Activated T-cell treated with anti-CD3 and anti-CD28 coated beads, Interleukin-2, amount 50 U/mL, for 24 hours (primary cell): ENCODE data around the gene TLE6.
"Not testable (repeated sequence)": the region's sequence is repeated elsewhere in the genome, so short reads cannot be mapped to it uniquely, and the experiment has no call there.

Experiments used
- DNase-seq: peaks from one replicate; pipeline ENCODE4 v3.0.0-alpha.2; 2020
- H3K27ac Mint-ChIP-seq: 2 replicates; pipeline ENCODE4 v1.8.0; 2020; ENCODE audit warnings: mild to moderate bottlenecking, mixed read lengths
- H3K27me3 Mint-ChIP-seq: 2 replicates; pipeline ENCODE4 v1.8.0; 2020; ENCODE audit warnings: mixed read lengths
- H3K36me3 Mint-ChIP-seq: 2 replicates; pipeline ENCODE4 v1.8.0; 2020; ENCODE audit warnings: low read depth, mixed read lengths
- H3K4me1 Mint-ChIP-seq: 2 replicates; pipeline ENCODE4 v1.8.0; 2020; ENCODE audit warnings: low read depth, mixed read lengths
- H3K4me3 Mint-ChIP-seq: 2 replicates; pipeline ENCODE4 v1.8.0; 2020; ENCODE audit warnings: mild to moderate bottlenecking, moderate library complexity, mixed read lengths
- H3K9me3 Mint-ChIP-seq: 2 replicates; pipeline ENCODE4 v1.8.0; 2020; ENCODE audit warnings: mixed read lengths

TLE6 gene

GRCh38 chr19:2963122-2963521, 14.2 kb upstream of the TLE6 start:
- no peaks in the 10 kb centered on the region for H3K9me3 Mint-ChIP-seq
- H3K27ac Mint-ChIP-seq: no peak overlapping the region
- DNase-seq: no peak
- H3K4me3 Mint-ChIP-seq: no peak overlapping the region
- H3K36me3 Mint-ChIP-seq: no peaks in the 10 kb centered on the region
- H3K27me3 Mint-ChIP-seq: no peaks in the 10 kb centered on the region
- peaks cover 5% of the 10 kb centered on the region for H3K4me1 Mint-ChIP-seq

- H3K27me3 Mint-ChIP-seq, H3K4me3 Mint-ChIP-seq, H3K9me3 Mint-ChIP-seq, H3K27ac Mint-ChIP-seq, H3K4me1 Mint-ChIP-seq, H3K36me3 Mint-ChIP-seq, DNase-seq: not testable (repeated sequence)
These were observed 13.7 kb upstream of the TLE6 start for GRCh38 chr19:2963631-2964030.

- no peaks in the 10 kb centered on the region for H3K36me3 Mint-ChIP-seq
- no peak overlapping the region for H3K4me3 Mint-ChIP-seq
- H3K27ac Mint-ChIP-seq: no peak overlapping the region
- peaks cover 5% of the 10 kb centered on the region for H3K4me1 Mint-ChIP-seq
- no peaks in the 10 kb centered on the region for H3K27me3 Mint-ChIP-seq
- no peak for DNase-seq
- H3K9me3 Mint-ChIP-seq: no peaks in the 10 kb centered on the region
These were observed 12.5 kb upstream of the TLE6 start for GRCh38 chr19:2964874-2965273.

- Mint-ChIP-seq H3K4me1 (no peaks in the 10 kb centered on the region), H3K36me3 (no peaks in the 10 kb centered on the region), H3K27me3 (no peaks in the 10 kb centered on the region), H3K27ac (no peak overlapping the region), H3K4me3 (no peak overlapping the region), H3K9me3 (no peaks in the 10 kb centered on the region)
- no peak for DNase-seq
These were observed 9.4 kb upstream of the TLE6 start for GRCh38 chr19:2967972-2968371.

GRCh38 chr19:2969104-2969504, 8.3 kb upstream of the TLE6 start:
- Mint-ChIP-seq H3K9me3 (no peaks in the 10 kb centered on the region), H3K4me1 (peaks cover under 1% of the 10 kb centered on the region), H3K27me3 (no peaks in the 10 kb centered on the region), H3K36me3 (no peaks in the 10 kb centered on the region), H3K27ac (no peak overlapping the region), H3K4me3 (no peak overlapping the region)
- DNase-seq: no peak

GRCh38 chr19:2970201-2970835, 7.0 kb upstream of the TLE6 start:
- Mint-ChIP-seq H3K4me1 (peaks cover 7% of the 10 kb centered on the region), H3K4me3 (no peak overlapping the region), H3K36me3 (no peaks in the 10 kb centered on the region), H3K27me3 (peaks cover 4% of the 10 kb centered on the region), H3K9me3 (no peaks in the 10 kb centered on the region), H3K27ac (no peak overlapping the region)
- no peak for DNase-seq

- no peaks in the 10 kb centered on the region for H3K9me3 Mint-ChIP-seq
- peaks cover 4% of the 10 kb centered on the region for H3K27me3 Mint-ChIP-seq
- peaks cover 19% of the 10 kb centered on the region for H3K4me1 Mint-ChIP-seq
- H3K27ac Mint-ChIP-seq: no peak overlapping the region
- DNase-seq: no peak
- no peak overlapping the region for H3K4me3 Mint-ChIP-seq
- peaks cover 2% of the 10 kb centered on the region for H3K36me3 Mint-ChIP-seq
These were observed 4.1 kb upstream of the TLE6 start for GRCh38 chr19:2973229-2973628.

GRCh38 chr19:2974342-2975041, 2.9 kb upstream of the TLE6 start:
- Mint-ChIP-seq H3K36me3 (peaks cover 2% of the 10 kb centered on the region), H3K27me3 (peaks cover 4% of the 10 kb centered on the region), H3K4me1 (peaks cover 19% of the 10 kb centered on the region), H3K9me3 (no peaks in the 10 kb centered on the region), H3K27ac (no peak overlapping the region), H3K4me3 (no peak overlapping the region)
- no peak for DNase-seq

GRCh38 chr19:2976609-2977000, 759 bp upstream of the TLE6 start:
- Mint-ChIP-seq H3K4me1 (peaks cover 19% of the 10 kb centered on the region), H3K36me3 (peaks cover 2% of the 10 kb centered on the region), H3K9me3 (no peaks in the 10 kb centered on the region), H3K27ac (peak overlapping the region; percentile 91), H3K27me3 (peaks cover 4% of the 10 kb centered on the region), H3K4me3 (peak overlapping the region; percentile 86)
- peak; percentile 39 for DNase-seq

- H3K4me3 Mint-ChIP-seq: peak overlapping the region; percentile 62
- no peak for DNase-seq
- H3K4me1 Mint-ChIP-seq: peaks cover 19% of the 10 kb centered on the region
- peaks cover 2% of the 10 kb centered on the region for H3K36me3 Mint-ChIP-seq
- H3K27me3 Mint-ChIP-seq: peaks cover 12% of the 10 kb centered on the region
- no peaks in the 10 kb centered on the region for H3K9me3 Mint-ChIP-seq
- no peak overlapping the region for H3K27ac Mint-ChIP-seq
These were observed 378 bp downstream of the TLE6 start for GRCh38 chr19:2977746-2978138.

- Mint-ChIP-seq H3K27ac (no peak overlapping the region), H3K36me3 (peaks cover 2% of the 10 kb centered on the region), H3K9me3 (no peaks in the 10 kb centered on the region), H3K27me3 (peaks cover 16% of the 10 kb centered on the region), H3K4me3 (no peak overlapping the region), H3K4me1 (peaks cover 19% of the 10 kb centered on the region)
- no peak for DNase-seq
These were observed 903 bp downstream of the TLE6 start for GRCh38 chr19:2978166-2978767.

- Mint-ChIP-seq H3K27ac (no peak overlapping the region), H3K4me1 (peaks cover 19% of the 10 kb centered on the region), H3K36me3 (peaks cover 2% of the 10 kb centered on the region), H3K9me3 (no peaks in the 10 kb centered on the region), H3K27me3 (peaks cover 20% of the 10 kb centered on the region), H3K4me3 (no peak overlapping the region)
- DNase-seq: no peak
These were observed 1.4 kb downstream of the TLE6 start for GRCh38 chr19:2978772-2979171.

- Mint-ChIP-seq H3K9me3 (no peaks in the 10 kb centered on the region), H3K4me3 (no peak overlapping the region), H3K27me3 (peaks cover 23% of the 10 kb centered on the region), H3K4me1 (peaks cover 5% of the 10 kb centered on the region), H3K36me3 (peaks cover 2% of the 10 kb centered on the region), H3K27ac (no peak overlapping the region)
- no peak for DNase-seq
These were observed 4.5 kb downstream of the TLE6 start for GRCh38 chr19:2981898-2982297.

- Mint-ChIP-seq H3K4me3 (no peak overlapping the region), H3K27me3 (peaks cover 25% of the 10 kb centered on the region), H3K36me3 (no peaks in the 10 kb centered on the region)
These were observed 5.2 kb downstream of the TLE6 start for GRCh38 chr19:2982561-2982960.

GRCh38 chr19:2982983-2983350, 5.6 kb downstream of the TLE6 start:
- H3K4me3 Mint-ChIP-seq: no peak overlapping the region
- H3K4me1 Mint-ChIP-seq: no peaks in the 10 kb centered on the region
- H3K27me3 Mint-ChIP-seq: peaks cover 25% of the 10 kb centered on the region
- no peaks in the 10 kb centered on the region for H3K36me3 Mint-ChIP-seq
- DNase-seq: no peak
- H3K27ac Mint-ChIP-seq: no peak overlapping the region
- H3K9me3 Mint-ChIP-seq: no peaks in the 10 kb centered on the region

More at GRCh38 chr19:2982561-2982960, 5.2 kb downstream of the TLE6 start:
- DNase-seq: no peak
- H3K4me1 Mint-ChIP-seq: peaks cover 2% of the 10 kb centered on the region
- no peaks in the 10 kb centered on the region for H3K9me3 Mint-ChIP-seq
- H3K27ac Mint-ChIP-seq: no peak overlapping the region
